H9 (cell line): ENCODE results near the gene MRPL55. TPM values are rescaled to one million over a fixed set of nuclear protein-coding genes. Genes with fewer than 3 reads are reported as not detected.

Experiments
- DNase-seq: peaks from one replicate; pipeline ENCODE4 v3.0.0-alpha.2; 2017
- H2AFZ ChIP-seq: one replicate; pipeline ENCODE4 v1.6.1; 2013; ENCODE audit warnings: mild to moderate bottlenecking, low read length, control low read depth, moderate library complexity
- H2AK5ac ChIP-seq: 2 replicates; pipeline ENCODE4 v1.6.1; 2013; ENCODE audit warnings: low read length, control low read depth, mixed read lengths; ENCODE audit not compliant: insufficient read length
- H2BK120ac ChIP-seq: one replicate; pipeline ENCODE4 v1.6.1; 2013; ENCODE audit warnings: low read depth, mild to moderate bottlenecking, low read length, control low read depth, inconsistent platforms; ENCODE audit not compliant: poor library complexity, severe bottlenecking
- H2BK12ac ChIP-seq: 2 replicates; pipeline ENCODE4 v1.6.1; 2013; ENCODE audit warnings: low read length, control low read depth, mixed read lengths, low read depth; ENCODE audit not compliant: insufficient read length
- H2BK15ac ChIP-seq: 2 replicates; pipeline ENCODE4 v1.6.1; 2013; ENCODE audit warnings: low read depth, low read length, control low read depth
- H2BK20ac ChIP-seq: one replicate; pipeline ENCODE4 v1.6.1; 2013; ENCODE audit warnings: low read depth, mild to moderate bottlenecking, low read length, control low read depth, inconsistent platforms; ENCODE audit not compliant: poor library complexity, severe bottlenecking
- H2BK5ac ChIP-seq: 2 replicates; pipeline ENCODE4 v1.6.1; 2013; ENCODE audit warnings: low read length, control low read depth, mixed read lengths; ENCODE audit not compliant: insufficient read length
- H3K14ac ChIP-seq: 2 replicates; pipeline ENCODE4 v1.6.1; 2013; ENCODE audit warnings: low read length, control low read depth; ENCODE audit not compliant: insufficient read depth
- H3K18ac ChIP-seq: 2 replicates; pipeline ENCODE4 v1.6.1; 2013; ENCODE audit warnings: low read depth, mild to moderate bottlenecking, mixed read lengths, low read length, control low read depth; ENCODE audit not compliant: insufficient read length
- H3K23ac ChIP-seq: 2 replicates; pipeline ENCODE4 v1.6.1; 2013; ENCODE audit warnings: low read length, control low read depth, mixed read lengths, low read depth; ENCODE audit not compliant: insufficient read length
- H3K23me2 ChIP-seq: 2 replicates; pipeline ENCODE4 v1.6.1; 2013; ENCODE audit warnings: low read depth, mild to moderate bottlenecking, mixed read lengths, low read length, control low read depth; ENCODE audit not compliant: insufficient read length, poor library complexity, severe bottlenecking
- H3K27ac ChIP-seq: 2 replicates; pipeline ENCODE4 v1.5.1; 2013; ENCODE audit warnings: low read length, control low read depth, mixed read lengths, low read depth; ENCODE audit not compliant: insufficient read length
- H3K27me3 ChIP-seq: 2 replicates; pipeline ENCODE4 v1.6.1; 2013; ENCODE audit warnings: low read length, control low read depth, inconsistent platforms; ENCODE audit not compliant: insufficient read depth
- H3K4ac ChIP-seq: 2 replicates; pipeline ENCODE4 v1.6.1; 2013; ENCODE audit warnings: low read depth, mild to moderate bottlenecking, control low read depth, inconsistent platforms, low read length, moderate library complexity
- H3K4me1 ChIP-seq: 2 replicates; pipeline ENCODE4 v1.6.1; 2013; ENCODE audit warnings: low read length, control low read depth, inconsistent platforms; ENCODE audit not compliant: insufficient read depth
- H3K4me2 ChIP-seq: 2 replicates; pipeline ENCODE4 v1.6.1; 2013; ENCODE audit warnings: low read length, control low read depth, mixed read lengths; ENCODE audit not compliant: insufficient read length, insufficient read depth
- H3K56ac ChIP-seq: 2 replicates; pipeline ENCODE4 v1.6.1; 2013; ENCODE audit warnings: low read depth, mild to moderate bottlenecking, mixed read lengths, low read length, control low read depth; ENCODE audit not compliant: insufficient read length
- H3K79me1 ChIP-seq: 2 replicates; pipeline ENCODE4 v1.6.1; 2013; ENCODE audit warnings: low read depth, mild to moderate bottlenecking, moderate library complexity, low read length, control low read depth, inconsistent platforms; ENCODE audit not compliant: insufficient read depth, poor library complexity, severe bottlenecking
- H3K79me2 ChIP-seq: 2 replicates; pipeline ENCODE4 v1.6.1; 2013; ENCODE audit warnings: low read length, control low read depth, inconsistent platforms; ENCODE audit not compliant: insufficient read depth
- H3K9ac ChIP-seq: 2 replicates; pipeline ENCODE4 v1.6.1; 2013; ENCODE audit warnings: low read length, control low read depth, mixed read lengths; ENCODE audit not compliant: insufficient read length; ENCODE audit errors: extremely low read depth
- H3K9me3 ChIP-seq: one replicate; pipeline ENCODE4 v1.6.1; 2013; ENCODE audit warnings: low read depth, low read length, inconsistent platforms; ENCODE audit not compliant: control insufficient read depth
- H3T11ph ChIP-seq: one replicate; pipeline ENCODE4 v1.6.1; 2013; ENCODE audit warnings: mild to moderate bottlenecking, low read length, control low read depth, inconsistent platforms
- H4K20me1 ChIP-seq: one replicate; pipeline ENCODE4 v1.6.1; 2013; ENCODE audit not compliant: control insufficient read depth, insufficient read length, insufficient read depth
- H4K5ac ChIP-seq: 2 replicates; pipeline ENCODE4 v1.6.1; 2013; ENCODE audit warnings: low read depth, mild to moderate bottlenecking, mixed read lengths, low read length, control low read depth; ENCODE audit not compliant: insufficient read length
- H4K8ac ChIP-seq: replicated peaks from 2 replicates; pipeline ENCODE4 v1.6.1; 2013; ENCODE audit warnings: low read length, control low read depth, mixed read lengths, low read depth; ENCODE audit not compliant: insufficient read length
- H4K91ac ChIP-seq: 2 replicates; pipeline ENCODE4 v1.6.1; 2013; ENCODE audit warnings: low read depth, mild to moderate bottlenecking, moderate library complexity, mixed read lengths, low read length, control low read depth; ENCODE audit not compliant: insufficient read length
- H3K27ac Mint-ChIP-seq, 3 experiments: 2 replicates in 2 of 3; 3 replicates in 1 of 3; pipeline ENCODE4 v1.8.0; 2020 to 2021; ENCODE audit warnings: mixed read lengths in 3 of 3, mild to moderate bottlenecking in 1 of 3, moderate library complexity in 1 of 3
- H3K27me3 Mint-ChIP-seq: 2 replicates; pipeline ENCODE4 v1.8.0; 2021; ENCODE audit warnings: low read depth, mild to moderate bottlenecking, moderate library complexity, mixed read lengths
- H3K36me3 Mint-ChIP-seq, 3 experiments: 2 replicates in 2 of 3; 3 replicates in 1 of 3; pipeline ENCODE4 v1.8.0; 2020 to 2021; ENCODE audit warnings: low read depth in 3 of 3, mixed read lengths in 3 of 3; ENCODE audit not compliant: insufficient read depth in 1 of 3
- H3K4me1 Mint-ChIP-seq, 2 experiments: 2 replicates each; pipeline ENCODE4 v1.8.0; 2020; ENCODE audit warnings: mixed read lengths in 2 of 2
- H3K4me3 Mint-ChIP-seq, 2 experiments: 2 replicates in 1 of 2; 3 replicates in 1 of 2; pipeline ENCODE4 v1.8.0; 2020 to 2021; ENCODE audit warnings: mild to moderate bottlenecking in 2 of 2, mixed read lengths in 2 of 2, moderate library complexity in 1 of 2
- H3K9me3 Mint-ChIP-seq, 2 experiments: 2 replicates in 1 of 2; 3 replicates in 1 of 2; pipeline ENCODE4 v1.8.0; 2020; ENCODE audit warnings: mild to moderate bottlenecking in 2 of 2, mixed read lengths in 2 of 2, moderate library complexity in 1 of 2
- CTCF ChIP-seq: fragments of 200-600 bp; sonication (generic); conservative IDR thresholded peaks from 3 replicates; pipeline ENCODE4 v1.8.0; 2021; ENCODE audit warnings: antibody characterized with exemption, mild to moderate bottlenecking
- WGBS: extraction: QIAGEN DNeasy Blood & Tissue Kit; methylation state at CpG from one replicate; pipeline ENCODE4 v1.1.7; 2013; ENCODE audit warnings: missing lambda C conversion rate, low lambda C conversion rate, mixed read lengths; ENCODE audit not compliant: insufficient read length; ENCODE audit errors: extremely low coverage; 5-methylcytosine and 5-hydroxymethylcytosine counted together
- total RNA-seq: library from RNA; stranded (reverse); gene quantifications from 2 replicates; pipeline ENCODE4 v1.2.1, GENCODE V29; 2021

Gene MRPL55
- total RNA-seq, 1 experiment from 2014 or later: 62.3 TPM

- H3K9me3 Mint-ChIP-seq: no peaks in the 10 kb centered on the region
Measured at GRCh38 chr1:228156941-228157728, 48.0 kb upstream of the MRPL55 start.

More at GRCh38 chr1:228156941-228157728, 48.0 kb upstream of the MRPL55 start:
- Mint-ChIP-seq H3K36me3 (no peaks in the 10 kb centered on the region), H3K27me3 (peaks cover 9% of the 10 kb centered on the region), H3K4me1 (peaks cover 6 to 11% of the 10 kb centered on the region in 2 experiments; a peak in 2 of 4 replicates), H3K27ac (no peak overlapping the region), H3K4me3 (no peak overlapping the region)
- TF ChIP-seq CTCF: no peak
- Histone ChIP-seq H3K4me1 (no peaks in the 10 kb centered on the region), H2BK5ac (no peak overlapping the region), H2AFZ (no peak overlapping the region), H3K4me2 (no peak overlapping the region), H3K79me1 (no peaks in the 10 kb centered on the region), H3K23ac (no peak overlapping the region), H3K9me3 (no peaks in the 10 kb centered on the region), H2AK5ac (no peak overlapping the region), H2BK12ac (no peak overlapping the region), H3K9ac (no peak overlapping the region), H3K79me2 (no peaks in the 10 kb centered on the region), H3K27me3 (no peaks in the 10 kb centered on the region; the same call in 1 of the 2 replicates), H3K4ac (no peak overlapping the region), H3T11ph (no peak overlapping the region), H4K8ac (no peak overlapping the region), H3K56ac (no peak overlapping the region), H3K14ac (no peak overlapping the region), H3K18ac (no peak overlapping the region), H4K5ac (no peak overlapping the region), H2BK120ac (no peak overlapping the region), H2BK15ac (no peak overlapping the region), H4K91ac (no peak overlapping the region), H2BK20ac (no peak overlapping the region), H4K20me1 (peaks cover 3% of the 10 kb centered on the region), H3K27ac (no peak overlapping the region), H3K23me2 (no peaks in the 10 kb centered on the region)
- DNase-seq: no peak
- WGBS: no CpG with 5 or more reads among the region's 24 CpGs
